NCI-H446 treated with DMSO at 0.1 percent for 48 hours (cell line): ENCODE results near the gene LLGL1.
A peak's percentile ranks its signal among the peaks of the same experiment; 100 is the strongest.

Experiments
- DNase-seq: peaks from one replicate; lab custom pipeline; 2025; lab: John Stamatoyannopoulos, UW

Gene LLGL1

GRCh38 chr17:18225121-18225641, at the start of gene LLGL1:
LLGL1 (plus strand) TSS chr17:18225635; CDS start chr17:18225683, 48 bp downstream.
- peak; percentile 86 for DNase-seq

GRCh38 chr17:18176176-18176575, 49.3 kb upstream of the LLGL1 start:
- DNase-seq = no peak

GRCh38 chr17:18177133-18177532, 48.3 kb upstream of the LLGL1 start:
- no peak for DNase-seq

GRCh38 chr17:18177722-18178121, 47.7 kb upstream of the LLGL1 start:
- no peak for DNase-seq

- no peak for DNase-seq
Measured at GRCh38 chr17:18179196-18179595, 46.2 kb upstream of the LLGL1 start.

GRCh38 chr17:18179804-18180203, 45.6 kb upstream of the LLGL1 start:
- no peak for DNase-seq

GRCh38 chr17:18181358-18181757, 44.1 kb upstream of the LLGL1 start:
- DNase-seq = no peak

- no peak for DNase-seq
Measured at GRCh38 chr17:18182110-18182977, 43.1 kb upstream of the LLGL1 start.

GRCh38 chr17:18182978-18183333, 42.5 kb upstream of the LLGL1 start:
- no peak for DNase-seq

GRCh38 chr17:18183334-18184142, 41.9 kb upstream of the LLGL1 start, which contains the start of gene ALKBH5:
ALKBH5 (plus strand) TSS chr17:18183828; CDS start chr17:18184244, 416 bp downstream.
- DNase-seq = peak; percentile 98

- DNase-seq = no peak
Measured at GRCh38 chr17:18184143-18185031, 41.0 kb upstream of the LLGL1 start.

GRCh38 chr17:18185391-18185790, 40.0 kb upstream of the LLGL1 start:
- DNase-seq = no peak

- no peak for DNase-seq
Measured at GRCh38 chr17:18185832-18186626, 39.4 kb upstream of the LLGL1 start.

GRCh38 chr17:18186627-18186982, 38.8 kb upstream of the LLGL1 start:
- no peak for DNase-seq

GRCh38 chr17:18187226-18187625, 38.2 kb upstream of the LLGL1 start:
- no peak for DNase-seq

GRCh38 chr17:18187821-18188761, 37.3 kb upstream of the LLGL1 start:
- no peak for DNase-seq

GRCh38 chr17:18190628-18191235, 34.7 kb upstream of the LLGL1 start:
- DNase-seq = no peak

- no peak for DNase-seq
Measured at GRCh38 chr17:18191236-18191667, 34.2 kb upstream of the LLGL1 start.

- DNase-seq = no peak
Measured at GRCh38 chr17:18191967-18192366, 33.5 kb upstream of the LLGL1 start.
